DMS153 treated with DMSO at 0.1 percent for 48 hours (cell line): Measurements from ENCODE around the gene UNC5A.

Source experiments
- DNase-seq: peaks from one replicate; lab custom pipeline; 2025; ENCODE audit not compliant: unreplicated experiment; lab: John Stamatoyannopoulos, UW

UNC5A gene

DNA sequence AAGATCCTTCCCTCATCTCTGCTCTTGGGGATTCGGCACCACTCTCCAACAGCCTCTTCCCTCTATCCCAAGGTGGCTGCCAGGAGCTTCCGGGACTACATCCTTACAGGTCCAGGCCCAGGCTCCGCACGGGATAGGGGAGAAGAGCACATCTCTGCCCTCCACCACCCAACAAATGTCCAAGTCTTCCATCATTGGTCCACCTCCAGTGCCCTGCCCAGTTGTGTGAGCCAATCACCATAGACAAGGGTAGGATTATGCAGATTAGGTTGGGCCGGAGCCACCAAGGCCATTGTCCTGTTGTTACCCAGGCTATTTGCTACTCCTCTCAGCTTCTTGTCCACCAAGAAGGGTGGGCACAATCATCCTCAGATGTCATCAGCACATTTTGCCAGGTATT lies 9.1 kb downstream of the UNC5A start:
- DNase-seq = no peak

DNA sequence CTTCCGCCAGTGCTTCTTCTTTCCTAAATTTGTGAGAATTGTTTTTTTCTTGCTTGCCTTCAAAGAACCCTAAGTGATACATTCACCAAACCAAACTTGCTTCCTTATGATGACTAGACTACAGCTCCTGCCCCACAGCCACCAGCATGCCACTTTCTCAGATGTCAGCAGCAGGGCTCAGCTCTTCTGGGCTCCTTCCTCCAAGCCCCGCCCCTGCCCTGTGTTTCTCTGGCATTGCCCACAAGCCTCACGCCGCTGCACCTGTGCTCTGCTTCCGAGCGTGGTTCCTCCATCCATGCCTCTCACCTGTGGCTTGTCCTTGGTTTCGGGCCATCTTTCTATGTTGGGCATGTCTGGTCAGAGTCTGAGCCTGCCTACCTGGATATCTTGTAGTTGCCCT lies 10.6 kb downstream of the UNC5A start:
- no peak for DNase-seq

DNA sequence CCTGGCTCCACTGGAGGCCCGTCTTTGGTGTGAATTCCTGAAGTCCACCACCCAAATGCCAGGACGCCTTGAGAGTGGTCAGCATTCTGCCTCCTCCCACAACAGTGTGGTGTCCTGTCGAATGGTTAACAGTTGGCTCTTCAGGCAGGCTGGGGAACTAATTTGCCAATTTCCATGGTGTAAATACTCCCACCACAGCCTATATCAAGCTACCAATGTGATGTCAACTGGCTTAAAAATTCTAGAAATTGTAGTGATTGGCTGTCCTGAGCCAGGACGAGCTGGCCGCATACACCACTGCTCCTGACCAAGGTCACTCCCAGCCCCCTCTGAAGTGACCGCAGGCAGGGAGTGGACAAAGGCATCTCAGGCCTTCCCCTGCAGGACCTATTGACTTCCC lies 11.1 kb downstream of the UNC5A start:
- no peak for DNase-seq

DNA sequence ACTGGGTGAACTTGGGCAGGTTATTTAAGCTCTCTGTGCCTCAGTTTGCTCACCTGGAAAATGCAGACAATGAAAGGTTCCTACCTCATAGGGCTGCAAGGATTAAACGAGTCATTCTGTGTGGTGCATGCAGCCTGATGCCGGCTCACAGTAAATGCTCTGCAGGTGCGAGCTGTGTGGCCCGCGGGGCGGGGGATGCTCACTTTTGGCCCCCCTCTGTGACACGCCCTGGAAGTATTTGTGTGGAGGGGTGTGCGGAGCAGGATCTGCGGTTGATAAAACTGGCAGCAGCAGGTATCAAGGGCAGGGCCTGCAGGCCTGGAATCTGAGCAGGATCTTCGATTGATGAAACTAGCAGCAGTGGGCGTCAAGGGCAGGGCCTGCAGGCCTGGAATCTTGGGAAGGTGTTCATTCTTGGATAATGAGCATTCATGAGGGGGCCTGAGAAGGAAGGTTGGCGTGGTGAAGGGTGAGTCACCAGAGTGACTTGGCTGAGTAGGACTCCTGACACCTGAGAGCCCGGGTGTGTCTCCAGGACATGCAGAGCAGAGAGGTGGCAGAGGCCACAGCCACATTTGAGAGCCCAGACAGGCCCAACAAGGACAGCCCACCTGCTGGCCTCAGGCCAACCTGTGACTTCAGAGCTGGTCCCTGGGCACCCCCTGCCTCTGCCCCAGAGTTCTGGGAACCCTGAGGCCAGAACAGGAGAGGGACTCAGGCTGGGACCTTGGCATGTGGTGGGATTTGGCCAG lies 11.9 kb downstream of the UNC5A start:
- no peak for DNase-seq

DNA sequence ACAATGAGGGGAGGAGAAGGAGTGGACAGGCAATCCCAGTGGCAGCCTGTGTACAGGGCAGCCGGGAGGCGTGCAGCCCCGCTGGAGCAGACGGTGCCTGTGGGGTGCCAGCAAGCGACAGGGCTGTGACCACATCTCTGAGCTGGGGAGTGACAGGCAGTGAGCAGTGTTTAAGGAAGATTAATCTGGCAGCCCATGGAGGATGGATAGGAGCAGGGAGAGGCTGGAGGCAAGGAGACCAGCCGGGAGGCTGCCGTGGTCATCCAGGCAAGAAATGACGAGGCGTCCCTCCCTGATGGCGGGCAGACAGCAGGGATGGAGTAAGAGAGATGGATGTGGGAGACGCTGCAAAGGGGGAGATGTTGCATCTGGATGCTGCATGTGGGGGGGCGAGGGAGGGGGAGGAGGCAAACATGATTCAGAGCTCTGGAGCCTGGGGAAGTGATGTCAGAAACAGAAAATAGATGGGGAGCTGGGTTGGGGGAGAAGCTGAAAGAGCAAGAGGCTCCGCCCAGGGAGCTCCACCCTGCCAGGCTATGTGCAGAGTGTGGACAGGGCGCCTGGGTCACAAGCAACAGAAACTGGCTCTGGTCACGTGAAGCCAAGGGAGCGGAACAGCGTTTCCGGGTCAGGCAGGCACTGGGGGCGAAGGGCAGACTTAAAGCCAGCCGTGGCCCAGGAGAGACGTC lies 12.6 kb downstream of the UNC5A start:
- no peak for DNase-seq

DNA sequence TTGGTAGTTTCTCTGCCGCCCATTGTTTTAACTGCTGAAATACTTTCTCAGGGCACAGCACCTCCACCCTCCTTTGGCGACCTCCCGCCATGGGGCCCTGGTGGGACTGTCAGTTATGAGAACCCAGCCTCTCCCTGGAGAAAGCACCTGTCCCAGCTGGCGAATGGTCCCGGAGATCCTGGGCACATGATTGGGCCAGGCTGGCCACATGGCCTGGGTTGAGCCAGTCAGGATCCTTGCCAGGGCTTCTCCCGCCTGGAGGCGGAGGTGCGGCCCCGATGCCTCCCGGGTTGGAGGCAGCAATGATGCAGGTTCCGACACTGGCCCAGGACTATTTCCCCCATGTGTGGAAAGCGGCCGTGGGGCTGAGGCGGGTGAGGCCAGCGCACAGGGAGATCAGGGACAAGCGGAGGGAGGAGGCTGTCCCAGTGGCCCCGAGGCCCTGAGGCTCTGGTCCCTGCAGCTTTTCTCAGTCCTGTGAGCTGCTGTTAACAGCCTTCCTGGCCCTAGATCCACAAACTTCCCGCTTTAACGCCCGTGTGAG lies 13.6 kb downstream of the UNC5A start:
- DNase-seq = no peak

DNA sequence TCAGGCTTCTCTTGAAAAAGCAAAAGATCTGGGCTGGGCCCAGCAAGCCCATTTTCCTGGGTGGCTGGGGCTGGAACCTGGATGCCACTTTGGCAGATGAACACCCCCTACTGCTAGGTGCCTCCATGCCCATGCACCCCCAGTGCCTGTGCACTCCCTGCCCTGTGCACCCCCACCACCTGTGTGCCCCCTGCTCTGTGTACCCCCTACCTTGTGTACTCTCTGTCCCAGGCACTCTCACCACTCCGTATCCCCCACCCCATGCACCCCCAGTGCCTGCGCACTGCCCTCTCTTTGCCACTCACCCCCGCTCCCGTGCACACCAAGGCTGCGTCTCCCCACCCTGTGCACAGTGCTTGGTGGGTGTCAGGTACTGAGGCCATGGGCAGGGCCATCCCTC lies 14.2 kb downstream of the UNC5A start:
- no peak for DNase-seq

DNA sequence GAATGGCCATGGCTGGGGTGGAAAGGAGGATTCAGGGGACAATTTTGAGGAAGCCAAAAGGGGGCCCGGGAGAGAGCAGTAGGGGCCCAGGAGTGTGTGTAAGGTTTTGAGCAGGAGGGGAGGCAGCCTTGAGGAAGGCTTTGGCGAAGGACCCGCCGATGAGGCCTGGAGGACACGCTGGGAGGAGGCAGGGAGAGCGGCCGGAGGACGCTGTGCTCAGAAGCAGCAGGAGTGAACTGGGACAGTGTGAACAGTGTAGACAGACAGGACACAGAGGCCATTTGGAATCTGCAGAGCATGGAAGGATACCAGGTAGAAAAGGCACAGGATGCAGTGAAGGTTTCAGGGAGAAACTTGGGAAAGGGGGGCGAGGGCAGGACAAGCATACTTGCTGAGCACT lies 14.9 kb downstream of the UNC5A start:
- no peak for DNase-seq

DNA sequence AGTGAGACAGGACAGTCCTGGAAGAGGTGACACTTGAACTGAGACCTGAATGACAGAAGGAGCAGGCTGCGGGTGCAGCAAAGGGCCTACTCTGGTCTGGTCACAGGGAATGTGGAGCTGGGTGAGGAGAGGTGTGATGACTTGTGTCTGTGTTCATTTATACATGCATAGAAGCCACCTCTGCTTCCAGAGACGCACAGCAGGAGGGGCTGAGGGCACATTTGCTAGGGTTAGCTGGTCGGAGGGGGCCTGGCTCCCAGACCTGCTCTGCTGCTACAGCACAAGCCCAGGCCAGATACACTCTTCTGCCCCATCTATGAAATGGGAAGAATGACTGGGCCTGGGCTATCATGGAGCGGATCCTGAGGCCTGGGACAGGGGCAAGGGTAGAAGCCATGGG lies 15.6 kb downstream of the UNC5A start:
- no peak for DNase-seq

DNA sequence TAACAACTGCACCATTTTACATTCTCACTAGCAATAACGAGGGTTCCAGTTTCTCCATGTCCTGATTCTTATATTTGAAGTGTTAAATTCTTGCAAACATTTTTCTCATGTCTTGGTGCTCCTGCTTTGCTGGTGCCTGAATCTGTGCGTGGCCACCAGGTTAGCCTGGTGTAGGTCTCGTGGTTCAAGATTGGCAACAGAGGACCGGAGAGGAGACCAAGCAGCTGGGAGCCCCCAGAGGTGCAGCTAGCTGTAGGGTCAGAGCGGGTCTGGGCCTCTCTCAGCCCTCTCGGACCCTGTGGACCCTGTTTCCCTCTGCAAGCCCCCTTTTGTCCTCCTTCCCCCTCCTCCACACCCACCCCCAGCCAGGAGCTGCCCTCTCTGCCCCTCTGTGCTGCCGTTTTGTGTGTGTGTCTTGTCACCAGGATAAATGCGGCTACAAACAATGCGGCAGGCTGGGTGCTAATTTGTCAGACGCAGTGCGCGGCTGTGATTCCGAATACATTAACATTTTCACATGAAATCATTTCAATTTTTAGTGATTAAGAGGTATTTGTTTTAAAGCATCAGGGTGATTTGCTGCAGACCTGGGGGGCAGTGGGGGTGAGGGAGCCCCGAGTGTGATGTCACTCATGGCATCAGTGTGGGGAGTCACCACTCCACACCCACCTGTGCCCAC lies 17.5 kb downstream of the UNC5A start:
- no peak for DNase-seq

DNA sequence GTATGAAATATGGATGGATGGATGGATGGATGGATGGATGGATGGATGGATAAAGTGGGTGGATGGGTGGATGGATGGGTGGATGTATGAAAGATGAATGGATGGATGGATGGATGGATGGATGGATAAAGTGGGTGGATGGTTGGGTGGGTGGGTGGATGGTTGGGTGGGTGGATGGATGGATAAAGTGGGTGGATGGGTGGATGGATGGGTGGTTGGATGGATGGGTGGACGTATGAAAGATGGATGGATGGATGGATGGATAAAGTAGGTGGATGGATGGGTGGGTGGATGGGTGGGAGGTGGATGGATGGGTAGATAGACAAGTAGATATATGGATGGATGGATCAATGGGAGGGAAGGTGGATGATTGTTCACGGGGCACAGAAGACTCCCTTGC lies 19.0 kb downstream of the UNC5A start:
- DNase-seq = no peak

DNA sequence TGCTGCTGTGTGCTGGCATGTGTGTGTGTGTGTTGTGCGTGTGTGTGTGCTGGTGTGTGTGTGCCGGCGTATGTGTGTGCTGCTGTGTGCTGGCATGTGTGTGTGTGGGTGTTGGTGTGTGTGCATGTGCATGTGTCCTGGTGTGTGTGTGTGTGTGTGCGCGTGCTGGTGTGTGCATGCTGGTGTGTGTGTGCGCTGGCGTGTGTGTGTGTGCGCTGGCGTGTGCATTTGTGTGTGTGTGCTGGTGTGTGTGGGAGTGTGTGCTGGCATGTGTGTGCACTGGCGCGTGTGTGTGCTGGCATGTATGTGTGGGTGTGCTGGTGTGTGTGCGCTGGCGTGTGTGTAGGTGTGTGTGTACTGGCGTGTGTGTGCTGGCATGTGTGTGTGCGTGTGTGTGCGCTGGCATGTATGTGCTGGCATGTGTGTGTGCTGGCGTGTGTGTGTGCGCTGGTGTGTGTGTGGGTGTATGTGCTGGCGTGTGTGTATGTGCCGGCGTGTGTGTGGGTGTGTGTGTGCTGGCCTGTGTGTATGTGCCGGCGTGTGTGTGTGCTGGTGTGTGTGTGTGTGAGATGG lies 20.1 kb downstream of the UNC5A start:
- DNase-seq = no peak

DNA sequence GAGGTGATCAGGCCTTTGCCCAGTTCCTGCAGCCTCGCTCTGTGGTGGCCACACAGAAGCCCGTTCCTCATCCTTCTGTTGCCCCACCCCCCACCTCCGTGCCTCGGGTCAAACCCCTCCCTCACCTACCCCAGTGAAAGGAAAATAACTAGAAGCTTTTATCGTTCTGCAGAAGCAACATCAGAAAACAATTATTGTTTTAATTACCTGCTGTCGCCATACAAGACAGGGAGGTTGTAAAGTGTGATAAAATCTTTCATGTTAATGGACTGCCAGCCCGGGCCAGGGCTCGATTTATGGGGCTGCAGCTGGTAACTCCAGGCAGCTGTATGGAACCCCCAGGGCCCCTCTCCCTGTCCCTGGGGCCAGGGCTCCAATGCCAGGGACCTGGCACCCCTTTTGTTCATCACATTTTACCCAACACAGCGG lies 20.6 kb downstream of the UNC5A start:
- no peak for DNase-seq

DNA sequence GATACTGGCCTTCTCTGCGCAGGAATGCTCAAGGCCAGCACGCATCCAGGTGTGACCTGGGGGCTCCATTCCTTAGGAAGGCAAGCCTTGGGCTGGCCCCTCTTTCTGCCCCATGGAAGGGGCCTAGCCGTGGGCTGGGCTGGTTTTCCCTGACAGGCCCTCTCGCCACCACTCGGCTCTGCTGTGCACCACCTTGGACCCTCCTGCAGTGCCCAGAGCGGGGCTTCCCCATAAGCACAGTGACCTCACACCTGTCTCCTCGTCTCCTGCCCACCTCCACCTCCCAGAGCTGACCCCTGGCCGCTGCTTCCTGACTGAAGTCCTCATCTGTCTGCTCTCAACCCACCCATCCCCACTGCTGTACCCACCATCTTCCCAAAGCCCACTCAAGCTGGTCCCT lies 21.1 kb downstream of the UNC5A start:
- no peak for DNase-seq

DNA sequence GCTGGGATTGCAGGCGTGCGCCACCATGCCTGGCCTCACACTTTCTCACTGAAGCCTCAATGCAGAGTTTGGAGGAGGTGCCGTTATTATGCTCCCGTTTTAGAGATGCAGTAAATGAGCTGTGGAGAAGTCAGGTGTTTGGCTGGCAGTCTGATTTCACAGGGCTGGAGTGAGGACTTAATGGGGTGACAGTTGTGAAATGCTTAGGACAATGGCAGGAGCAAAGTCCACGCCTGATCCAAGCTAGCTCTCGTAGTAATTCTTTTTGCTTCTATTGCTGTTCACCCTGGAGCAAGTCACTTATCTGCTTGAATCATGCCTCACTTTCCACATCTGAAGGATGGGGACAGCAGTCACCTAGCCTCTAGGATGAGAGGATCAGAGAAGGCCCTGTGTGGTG lies 21.8 kb downstream of the UNC5A start:
- DNase-seq = no peak

DNA sequence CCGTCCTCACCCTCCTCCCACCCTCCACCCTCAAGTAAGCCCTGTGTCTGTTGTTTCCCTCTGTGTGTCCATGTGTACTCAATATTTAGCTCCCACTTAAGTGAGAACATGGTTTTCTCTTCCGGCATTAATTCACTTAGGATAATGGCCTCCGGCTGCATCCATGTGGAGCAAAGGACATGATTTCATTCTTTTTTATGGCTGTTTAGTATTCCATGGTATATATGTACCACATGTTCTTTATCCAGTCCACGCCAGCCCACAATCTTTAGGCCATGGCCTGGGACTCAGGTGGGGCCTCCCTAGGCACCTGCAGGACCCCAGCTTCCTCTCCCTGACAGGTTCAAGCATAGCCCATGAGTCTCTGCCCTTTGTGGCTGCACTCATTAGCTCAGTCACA lies 22.9 kb downstream of the UNC5A start:
- no peak for DNase-seq

DNA sequence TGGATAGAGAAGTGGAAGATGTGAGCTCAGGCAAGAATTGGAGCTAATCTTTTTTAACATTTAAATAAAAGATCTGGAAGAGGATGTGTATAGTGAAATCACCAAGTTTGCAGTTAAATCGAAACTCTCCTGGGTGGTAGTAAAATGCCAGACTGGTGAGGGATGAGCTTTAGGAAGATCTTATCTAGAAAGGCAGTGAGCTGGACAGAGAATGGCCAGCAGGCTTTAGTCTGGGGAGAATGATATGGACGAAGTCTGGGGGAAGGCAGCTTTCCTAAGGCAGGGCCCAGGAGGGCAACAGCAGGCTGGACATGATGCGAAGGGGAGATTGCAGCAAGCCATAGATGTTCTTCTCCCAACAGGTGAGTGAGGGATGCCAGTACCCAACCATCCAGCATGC lies 25.6 kb downstream of the UNC5A start:
- DNase-seq = no peak

DNA sequence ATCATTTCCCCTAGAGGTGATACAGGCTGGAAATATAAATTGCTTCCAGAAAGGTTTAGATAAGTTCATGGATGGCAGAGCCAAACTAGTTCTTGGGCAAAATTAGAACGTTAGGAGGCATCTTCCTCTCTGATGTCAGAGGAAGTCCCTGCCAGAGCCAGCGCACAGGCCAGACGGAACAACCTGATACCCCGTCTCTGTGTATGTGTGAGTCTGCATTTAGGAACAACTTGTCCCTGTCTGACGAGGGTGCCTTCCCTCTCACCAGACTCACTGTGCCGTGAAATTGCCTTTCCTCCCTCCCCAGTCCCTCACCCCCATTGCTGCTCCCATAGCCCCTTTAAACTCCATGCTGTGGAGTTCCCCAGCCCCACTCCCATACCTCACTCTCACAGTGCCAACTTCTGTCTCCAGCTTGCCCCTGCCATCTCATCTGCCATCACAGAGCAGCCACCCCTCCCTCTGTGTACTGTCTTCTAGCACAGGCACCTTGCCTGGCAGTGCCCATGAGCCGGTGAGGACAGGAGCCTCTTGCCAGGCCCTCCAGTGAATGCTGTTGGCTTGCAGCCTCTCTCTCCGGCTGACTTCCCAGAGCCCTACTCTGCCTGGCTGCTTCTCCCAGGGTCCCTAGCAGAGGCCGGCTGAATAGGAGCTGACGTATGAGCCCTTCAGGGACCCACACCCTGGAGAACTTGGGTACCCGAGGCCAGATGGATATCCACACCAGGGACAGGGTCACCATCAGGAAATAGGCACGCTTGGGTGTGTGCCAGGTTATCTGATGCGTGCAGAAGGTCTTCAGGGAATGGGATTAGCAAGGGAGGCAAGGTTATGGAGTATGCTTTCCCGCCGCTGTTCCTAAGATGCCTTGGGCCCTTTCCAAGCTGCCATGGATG lies 26.7 kb downstream of the UNC5A start:
- no peak for DNase-seq

DNA sequence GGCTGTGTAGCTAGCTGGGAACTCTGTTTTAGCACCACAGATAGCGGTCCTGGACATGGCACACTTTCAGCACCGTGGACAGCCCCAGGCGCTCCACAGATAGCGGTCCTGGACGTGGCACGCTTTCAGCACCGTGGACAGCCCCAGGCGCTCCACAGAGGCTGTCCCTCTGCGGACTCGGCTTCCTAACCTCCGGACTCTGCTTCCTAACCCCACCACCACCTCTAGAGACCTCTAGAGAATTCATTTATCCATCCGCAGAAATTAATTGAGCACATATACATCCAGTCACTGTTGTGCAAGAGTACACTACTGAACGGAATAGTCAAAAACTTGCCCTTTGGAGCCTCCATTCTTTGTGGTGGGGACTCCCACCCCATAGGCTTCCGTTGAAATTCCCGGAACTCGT lies 27.4 kb downstream of the UNC5A start:
- no peak for DNase-seq

DNA sequence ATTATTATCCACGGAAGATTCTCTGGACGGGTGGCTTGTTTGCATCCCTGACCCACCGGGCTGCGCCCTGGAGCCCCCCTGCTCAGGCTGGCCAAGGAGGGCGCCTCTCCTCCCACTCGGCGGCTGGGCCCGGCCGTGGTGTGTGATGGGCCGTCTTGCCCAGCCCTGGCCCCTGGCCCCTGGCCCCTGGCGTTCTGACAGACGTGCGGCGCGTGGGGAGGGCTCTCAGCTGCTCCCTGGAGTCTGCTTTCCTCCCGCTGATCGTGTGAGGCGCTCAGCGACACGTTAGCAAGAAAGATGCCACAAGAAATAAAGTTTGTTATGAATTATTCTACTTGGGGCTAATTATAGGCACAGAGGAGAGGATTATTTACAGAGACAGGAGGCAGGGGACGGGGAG lies 33.3 kb downstream of the UNC5A start:
- no peak for DNase-seq

DNA sequence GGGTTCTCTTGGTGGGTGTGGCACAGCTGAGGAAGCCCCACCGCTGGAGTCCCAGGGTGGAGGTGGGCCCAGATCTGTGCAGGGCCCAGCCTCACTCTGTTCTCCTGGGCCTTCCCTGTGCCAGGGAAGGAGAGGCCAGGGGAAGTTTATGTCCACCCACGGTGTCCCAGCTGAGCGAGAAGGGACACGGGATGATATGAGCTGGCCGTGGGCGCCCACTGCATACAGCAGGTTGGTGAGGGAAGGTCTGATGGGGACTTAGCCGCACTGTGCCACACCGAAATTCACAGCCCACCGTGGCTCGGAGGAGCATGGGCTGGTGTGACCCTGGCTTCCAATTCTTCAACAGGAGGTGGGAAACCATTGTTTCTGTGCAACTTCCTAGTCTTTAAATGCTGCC lies 33.9 kb downstream of the UNC5A start:
- no peak for DNase-seq
